ENCODE results near the gene TTC32.
"Not testable (repeated sequence)": the region's sequence is repeated elsewhere in the genome, so short reads cannot be mapped to it uniquely, and the experiment has no call there.

TTC32 gene

GRCh38 chr2:19893520-19894133, 8.2 kb downstream of the TTC32 start:
- Mint-ChIP-seq H3K36me3 (ENCODE audit: low read depth) (peaks cover 11% of the 10 kb centered on the region), H3K27ac (no peak overlapping the region), H3K9me3 (no peaks in the 10 kb centered on the region), H3K4me1 (peaks cover 27% of the 10 kb centered on the region), H3K27me3 (ENCODE audit: low read depth) (no peaks in the 10 kb centered on the region), H3K4me3 (no peak overlapping the region)
- TF ChIP-seq, protein P1, sequence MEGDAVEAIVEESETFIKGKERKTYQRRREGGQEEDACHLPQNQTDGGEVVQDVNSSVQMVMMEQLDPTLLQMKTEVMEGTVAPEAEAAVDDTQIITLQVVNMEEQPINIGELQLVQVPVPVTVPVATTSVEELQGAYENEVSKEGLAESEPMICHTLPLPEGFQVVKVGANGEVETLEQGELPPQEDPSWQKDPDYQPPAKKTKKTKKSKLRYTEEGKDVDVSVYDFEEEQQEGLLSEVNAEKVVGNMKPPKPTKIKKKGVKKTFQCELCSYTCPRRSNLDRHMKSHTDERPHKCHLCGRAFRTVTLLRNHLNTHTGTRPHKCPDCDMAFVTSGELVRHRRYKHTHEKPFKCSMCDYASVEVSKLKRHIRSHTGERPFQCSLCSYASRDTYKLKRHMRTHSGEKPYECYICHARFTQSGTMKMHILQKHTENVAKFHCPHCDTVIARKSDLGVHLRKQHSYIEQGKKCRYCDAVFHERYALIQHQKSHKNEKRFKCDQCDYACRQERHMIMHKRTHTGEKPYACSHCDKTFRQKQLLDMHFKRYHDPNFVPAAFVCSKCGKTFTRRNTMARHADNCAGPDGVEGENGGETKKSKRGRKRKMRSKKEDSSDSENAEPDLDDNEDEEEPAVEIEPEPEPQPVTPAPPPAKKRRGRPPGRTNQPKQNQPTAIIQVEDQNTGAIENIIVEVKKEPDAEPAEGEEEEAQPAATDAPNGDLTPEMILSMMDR (IDR thresholded peaks at IDR 0.05; ENCODE audit: unreplicated experiment in 3 of 3) = no peak

- not testable (repeated sequence) for H3K9me3 Mint-ChIP-seq; H3K36me3 Mint-ChIP-seq (ENCODE audit: low read depth); H3K4me3 Mint-ChIP-seq; H3K27ac Mint-ChIP-seq; H3K27me3 Mint-ChIP-seq (ENCODE audit: low read depth)
- peaks cover 15% of the 10 kb centered on the region for H3K4me1 Mint-ChIP-seq
Observed at GRCh38 chr2:19891971-19892370, 9.8 kb downstream of the TTC32 start.

DNA sequence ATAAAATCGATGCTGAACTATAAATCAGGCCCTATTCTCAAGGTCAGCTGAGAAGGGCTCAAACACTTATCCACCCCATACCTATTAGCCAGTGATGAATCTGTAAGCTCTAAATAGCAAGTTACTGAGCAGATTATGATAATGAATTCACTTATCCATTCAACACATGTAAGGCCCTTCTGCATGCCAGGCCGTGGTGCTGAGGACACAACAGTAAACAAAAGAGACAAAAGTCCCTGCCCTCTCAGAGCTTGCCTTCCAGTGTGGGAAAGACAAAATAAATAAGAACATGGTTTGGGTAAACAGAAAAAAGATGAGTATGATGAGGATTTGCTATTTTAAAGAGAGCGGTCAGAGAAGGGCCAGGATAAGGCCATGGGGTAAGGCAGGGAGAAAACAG, 11.7 kb downstream of the TTC32 start:
- peaks cover 5% of the 10 kb centered on the region for H3K4me1 Mint-ChIP-seq
- no peak overlapping the region for H3K27ac Mint-ChIP-seq
- no peaks in the 10 kb centered on the region for H3K9me3 Mint-ChIP-seq
- H3K27me3 Mint-ChIP-seq (ENCODE audit: low read depth) = peaks cover 10% of the 10 kb centered on the region
- TF ChIP-seq, protein P1 (IDR thresholded peaks at IDR 0.05; ENCODE audit: unreplicated experiment in 3 of 3) = no peak
- H3K36me3 Mint-ChIP-seq (ENCODE audit: low read depth) = peaks cover 7% of the 10 kb centered on the region
- no peak overlapping the region for H3K4me3 Mint-ChIP-seq

DNA sequence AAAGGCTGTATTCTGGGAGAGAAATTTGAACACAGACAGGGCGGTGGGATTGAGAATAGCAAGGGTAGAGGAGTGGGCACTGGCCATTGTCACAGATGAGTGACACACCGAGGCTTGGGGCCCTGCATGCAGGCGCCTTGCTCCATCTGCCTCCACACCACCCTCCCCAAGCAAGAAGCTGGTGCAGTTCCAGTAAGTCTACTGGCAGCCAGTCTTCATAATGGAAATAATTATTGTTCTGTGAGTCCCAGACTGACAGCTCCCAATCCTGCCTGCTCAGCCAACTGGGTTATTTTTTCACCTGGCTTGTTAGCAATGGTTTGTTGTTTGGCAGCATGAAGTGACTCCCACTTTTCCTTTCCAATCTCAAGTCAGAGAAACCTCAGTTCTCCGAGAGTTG, 13.0 kb downstream of the TTC32 start:
- Mint-ChIP-seq H3K4me1 (peaks cover 5% of the 10 kb centered on the region), H3K4me3 (no peak overlapping the region), H3K9me3 (no peaks in the 10 kb centered on the region), H3K27ac (no peak overlapping the region), H3K36me3 (ENCODE audit: low read depth) (peaks cover 3% of the 10 kb centered on the region), H3K27me3 (ENCODE audit: low read depth) (peaks cover 15% of the 10 kb centered on the region)
- TF ChIP-seq, protein P1 (IDR thresholded peaks at IDR 0.05; ENCODE audit: unreplicated experiment in 3 of 3) = no peak

- H3K9me3 Mint-ChIP-seq = no peaks in the 10 kb centered on the region
- TF ChIP-seq, protein P1 (IDR thresholded peaks at IDR 0.05; ENCODE audit: unreplicated experiment in 3 of 3) = no peak
- no peaks in the 10 kb centered on the region for H3K36me3 Mint-ChIP-seq (ENCODE audit: low read depth)
- H3K4me3 Mint-ChIP-seq = no peak overlapping the region
- H3K4me1 Mint-ChIP-seq = peaks cover 5% of the 10 kb centered on the region
- H3K27ac Mint-ChIP-seq = no peak overlapping the region
- H3K27me3 Mint-ChIP-seq (ENCODE audit: low read depth) = peaks cover 18% of the 10 kb centered on the region
Observed at GRCh38 chr2:19887510-19887909, 14.3 kb downstream of the TTC32 start.

DNA sequence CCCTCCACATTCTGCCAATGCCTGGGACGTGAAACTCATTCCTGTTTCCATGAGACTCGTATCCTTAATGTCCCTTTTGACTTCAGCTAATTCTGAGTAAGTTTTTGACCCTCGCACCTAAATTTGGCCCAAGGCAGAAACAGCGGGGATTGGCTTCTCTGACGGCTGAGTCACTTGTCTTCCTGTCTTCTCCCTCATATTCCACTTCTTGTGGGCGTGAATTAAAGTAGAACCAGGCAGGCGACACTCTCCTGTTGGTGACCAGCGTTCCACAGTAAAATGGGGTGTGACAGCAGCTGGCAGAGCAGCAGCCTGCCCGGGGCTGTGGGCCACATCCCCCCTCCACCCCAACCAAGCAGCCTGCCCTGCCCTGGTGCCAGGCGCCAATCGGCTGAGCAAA, 15.5 kb downstream of the TTC32 start:
- no peaks in the 10 kb centered on the region for H3K36me3 Mint-ChIP-seq (ENCODE audit: low read depth)
- H3K4me1 Mint-ChIP-seq = no peaks in the 10 kb centered on the region
- TF ChIP-seq, protein P1 (IDR thresholded peaks at IDR 0.05; ENCODE audit: unreplicated experiment in 3 of 3) = no peak
- H3K27me3 Mint-ChIP-seq (ENCODE audit: low read depth) = peaks cover 18% of the 10 kb centered on the region
- no peak overlapping the region for H3K27ac Mint-ChIP-seq
- no peaks in the 10 kb centered on the region for H3K9me3 Mint-ChIP-seq
- no peak overlapping the region for H3K4me3 Mint-ChIP-seq

Measured in nephron (organoid).